Heart right ventricle (tissue), 16 donors: Measurements from ENCODE around the gene SPRR2A. TPM values are rescaled to one million over a fixed set of nuclear protein-coding genes. Genes with fewer than 3 reads are reported as not detected.

Experiments
- ATAC-seq, 8 donors: fragments of 200-7000 bp; cut with Tn5 transposase; one replicate each; pipeline ENCODE4 v1.9.1; 2020; ENCODE audit warnings: mild to moderate bottlenecking in 8 of 8, moderate library complexity in 8 of 8, moderate number of reproducible peaks in 1 of 8
- DNase-seq, 2 donors: peaks; one replicate each; pipeline ENCODE4 v3.0.0-alpha.2; 2020
- H3K27ac ChIP-seq, 10 donors: fragments of 200-600 bp; sonication (generic) in 2 of 10; one replicate each; pipeline versions ENCODE4 v1.5.0 to v1.8.0; 2020 to 2022; ENCODE audit warnings: mild to moderate bottlenecking in 3 of 10
- H3K27me3 ChIP-seq, 7 donors: fragments of 200-600 bp; one replicate each; pipeline ENCODE4 v1.8.0; 2021 to 2022; ENCODE audit warnings: mild to moderate bottlenecking in 2 of 7
- H3K36me3 ChIP-seq, 9 donors: fragments of 200-600 bp; sonication (generic) in 1 of 9; one replicate each; pipeline versions ENCODE4 v1.5.0 to v1.8.0; 2020 to 2022; ENCODE audit warnings: mild to moderate bottlenecking in 2 of 9
- H3K4me1 ChIP-seq, 9 donors: fragments of 200-600 bp; sonication (generic) in 1 of 9; one replicate each; pipeline versions ENCODE4 v1.5.0 to v1.8.0; 2020 to 2022; ENCODE audit warnings: mild to moderate bottlenecking in 4 of 9
- H3K4me3 ChIP-seq, 10 donors: fragments of 200-600 bp; sonication (generic) in 2 of 10; one replicate each; pipeline versions ENCODE4 v1.5.0 to v1.8.0; 2020 to 2022; ENCODE audit warnings: mild to moderate bottlenecking in 7 of 10, moderate library complexity in 2 of 10
- H3K9me3 ChIP-seq, 11 donors: fragments of 200-600 bp in 10 of 11; sonication (generic) in 2 of 11; one replicate each; pipeline versions ENCODE4 v1.5.0 to v1.8.0; 2013 to 2022; ENCODE audit warnings: mild to moderate bottlenecking in 2 of 11, control low read depth in 1 of 11, moderate library complexity in 1 of 11
- CTCF ChIP-seq, 9 donors: fragments of 200-600 bp; sonication (generic) in 2 of 9; IDR thresholded peaks; one replicate each; pipeline versions ENCODE4 v1.5.0 to v1.8.0; 2021 to 2022; ENCODE audit warnings: antibody characterized with exemption in 9 of 9, mild to moderate bottlenecking in 5 of 9, moderate library complexity in 1 of 9
- WGBS, 2 donors: extraction: QIAGEN DNeasy Blood & Tissue Kit; methylation state at CpG; one replicate each; pipeline ENCODE4 v1.1.7; 2013; ENCODE audit warnings: inconsistent platforms in 1 of 2; 5-methylcytosine and 5-hydroxymethylcytosine counted together
- intact Hi-C, 10 donors: fragments of 100-400 bp; cut with DNase I; formaldehyde crosslinking; loops; one replicate each; pipeline versions ENCODE4 v1.11.1 to v1.14.2; 2022
- polyA plus RNA-seq, 2 donors: library from polyadenylated mRNA; stranded (reverse); fragments of 200-250 nt; gene quantifications; one replicate each; pipeline ENCODE4 v1.2.3, GENCODE V29; 2013
- total RNA-seq, 10 donors: library from RNA; stranded (reverse); fragmentation: NEBNext Ultra II Directional in 3 of 10; extraction: Animal tissue kit (Norgen Biotek cat#: 25700) in 3 of 10; gene quantifications; one replicate each; pipeline versions ENCODE4 v1.2.1 to v1.2.4, GENCODE V29; 2021 to 2023
- donor health status: Arrhythmogenic right ventricular cardiomyopathy.
- donor health status: ischemic (EF 13 %, LVEDD 7.1; RV severe dilation, severe dysfunction).
- donor health status: healthy with polysubstance abuse.
- donor health status: DM: no; HTN: yes; CAD: no.
- donor health status: DM: no; HTN: no; CAD: no.
- donor health status: ischemic (EF 25% LVEDD 6.9; RV normal size, moderate dysfunction).
- donor health status: ischemic (EF 25% LVEDD 5.7; RV mildly dilated, moderate dysfunction).
- donor health status: healthy.
- donor health status: DM: yes; HTN: yes; CAD: no.
- donor health status: Ischemic cardiomyopathy.
- donor health status: ischemic (EF 35%, LVEDD 5.7; RV mildly dilated, moderate dysfunction).
- donor health status: nonischemic (EF 11% LVEDD 7.7; RV severe dilation, severe dysfunction).
- donor health status: DM: yes; HTN: yes; CAD: no.
- donor health status: PGD.
- donor health status: ischemic (EF 29% LVEDD 5.4; RV normal size, mild dysfunction).
- donor health status: nonischemic (EF 23%, LVEDD 6.1; RV moderate dilation, normal function).

SPRR2A gene
- total and polyA plus RNA-seq, 12 donors: 0.35 TPM; not detected in 11

DNA sequence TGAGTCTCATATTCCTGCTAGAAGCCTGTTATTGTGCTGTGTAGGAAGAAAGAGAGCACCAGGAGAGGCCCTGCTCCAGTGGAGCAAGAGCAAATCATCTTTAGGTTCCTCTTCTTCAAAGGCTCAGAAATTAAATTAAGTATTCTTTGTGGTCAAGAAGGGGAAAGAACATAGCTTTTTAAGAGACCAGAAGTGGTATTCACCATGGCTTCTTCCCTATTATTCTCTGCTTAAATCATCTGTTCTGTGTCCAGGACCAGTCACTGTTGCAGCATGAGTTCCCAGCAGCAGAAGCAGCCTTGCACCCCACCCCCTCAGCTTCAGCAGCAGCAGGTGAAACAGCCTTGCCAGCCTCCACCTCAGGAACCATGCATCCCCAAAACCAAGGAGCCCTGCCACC lies 25.2 kb downstream of the SPRR2A start:
- no peak for TF ChIP-seq CTCF (IDR thresholded peaks at IDR 0.05)
- Histone ChIP-seq H3K27ac (no peak overlapping the region), H3K4me1 (no peaks in the 10 kb centered on the region), H3K27me3 (peaks cover 0 to 6% (median 0%) of the 10 kb centered on the region in 7 donors), H3K4me3 (no peak overlapping the region), H3K36me3 (no peaks in the 10 kb centered on the region), H3K9me3 (peaks cover 0 to 4% (median 0%) of the 10 kb centered on the region in 11 donors)
- intact Hi-C loops: no loop called here
- ATAC-seq: no peak
- DNase-seq: no peak

GRCh38 chr1:153030895-153031294 lies 26.4 kb downstream of the SPRR2A start, which contains the start of gene SPRR1B:
Gene SPRR1B, plus strand, starts transcription at chr1:153031203. Its CDS starts 1,143 bp downstream, at chr1:153032346.
- no peaks in the 10 kb centered on the region for H3K36me3 ChIP-seq
- DNase-seq (no peak), ATAC-seq (no peak)
- H3K9me3 ChIP-seq: peaks cover 0 to 4% (median 0%) of the 10 kb centered on the region in 11 donors
- H3K4me3 ChIP-seq: no peak within 1 kb of the TSS
- peaks cover 0 to 6% (median 0%) of the 10 kb centered on the region in 7 donors for H3K27me3 ChIP-seq
- no peak within 1 kb of the TSS for H3K27ac ChIP-seq
- H3K4me1 ChIP-seq: no peaks in the 10 kb centered on the region
- no peak for TF ChIP-seq CTCF (IDR thresholded peaks at IDR 0.05)
- intact Hi-C loops: no loop called here

DNA sequence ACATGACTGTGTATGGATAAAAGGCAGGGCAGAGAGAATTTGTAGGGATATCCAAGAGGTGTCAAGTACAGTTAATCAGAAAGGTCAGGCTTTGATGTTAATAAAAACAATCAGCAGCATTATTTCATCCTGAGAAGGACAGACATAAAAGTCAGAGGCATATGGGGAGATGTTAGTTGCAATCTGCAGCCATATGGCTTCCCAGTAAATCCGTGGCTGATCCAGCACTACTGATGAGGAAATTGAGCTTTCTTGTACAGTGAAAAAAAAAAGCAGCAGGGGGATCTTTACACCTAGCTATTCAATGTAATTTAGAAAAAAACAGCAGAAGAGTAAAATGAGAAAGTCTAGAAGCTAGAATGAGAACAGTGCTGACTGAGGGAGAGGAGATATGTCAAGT lies 28.5 kb downstream of the SPRR2A start:
- H3K36me3 ChIP-seq: no peaks in the 10 kb centered on the region
- H3K27ac ChIP-seq: no peak overlapping the region
- peaks cover 0 to 6% (median 0%) of the 10 kb centered on the region in 7 donors for H3K27me3 ChIP-seq
- H3K9me3 ChIP-seq: peaks cover 0 to 4% (median 0%) of the 10 kb centered on the region in 11 donors
- ATAC-seq (no peak), DNase-seq (no peak)
- no peak for TF ChIP-seq CTCF (IDR thresholded peaks at IDR 0.05)
- WGBS, 2 donors: 57 to 68% methylated on average over 1 of the region's 1 CpG
- no peak overlapping the region for H3K4me3 ChIP-seq
- no peaks in the 10 kb centered on the region for H3K4me1 ChIP-seq
- intact Hi-C loops: no loop called here

GRCh38 chr1:153025797-153026196 lies 31.5 kb downstream of the SPRR2A start:
- no peak overlapping the region for H3K4me3 ChIP-seq
- TF ChIP-seq CTCF (IDR thresholded peaks at IDR 0.05): no peak
- ATAC-seq: no peak
- no peaks in the 10 kb centered on the region for H3K36me3 ChIP-seq
- peaks cover 0 to 3% (median 0%) of the 10 kb centered on the region in 7 donors for H3K27me3 ChIP-seq
- no peak for DNase-seq
- peaks cover 0 to 4% (median 0%) of the 10 kb centered on the region in 11 donors for H3K9me3 ChIP-seq
- no peaks in the 10 kb centered on the region for H3K4me1 ChIP-seq
- intact Hi-C loops: no loop called here
- WGBS, 2 donors: 77 to 79% methylated on average over 1 of the region's 1 CpG
- no peak overlapping the region for H3K27ac ChIP-seq
